Subcutaneous adipose tissue (tissue), 4 donors: ENCODE results near the gene ERH. TPM values are rescaled to one million over a fixed set of nuclear protein-coding genes. Genes with fewer than 3 reads are reported as not detected.

ENCODE experiments used
- CTCF ChIP-seq: fragments of 450-650 bp; IDR thresholded peaks from one replicate; pipeline ENCODE4 v1.5.1; 2016; ENCODE audit warnings: low read depth, mild to moderate bottlenecking, control low read depth, antibody characterized with exemption, moderate library complexity
- total RNA-seq, 4 donors: library from RNA; depleted of rRNA; stranded (reverse); fragments of >200 nt; gene quantifications; one replicate each; pipeline ENCODE4 v1.1.0, GENCODE V29; 2016

Gene ERH
- total RNA-seq, 4 donors from 2014 or later, result 47.1 to 116 (median 69.7) TPM

DNA sequence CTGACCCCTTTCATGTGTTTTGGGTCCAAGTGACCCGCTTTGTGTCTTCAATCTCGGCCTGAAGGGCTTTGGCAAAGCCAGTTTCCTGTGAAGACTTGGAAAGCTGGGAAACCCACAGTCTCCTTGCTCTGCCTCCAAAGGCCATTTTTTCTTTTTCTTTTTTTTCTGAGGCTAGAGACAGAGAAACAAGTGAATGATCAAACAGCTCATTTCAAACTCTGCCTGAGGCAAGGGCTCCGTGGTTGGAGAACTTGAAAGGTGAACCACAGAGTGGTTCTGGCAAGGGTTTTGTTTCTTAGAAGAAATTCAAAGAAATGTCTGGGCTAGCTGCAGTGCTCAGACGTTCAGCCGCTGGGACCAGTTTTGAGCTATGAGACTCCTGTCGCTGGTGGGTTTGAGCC, 62.7 kb downstream of the ERH start:
- TF ChIP-seq CTCF, result no peak

GRCh38 chr14:69334576-69334975, 63.5 kb downstream of the ERH start:
- no peak for TF ChIP-seq CTCF

GRCh38 chr14:69333791-69334337, 64.2 kb downstream of the ERH start:
- TF ChIP-seq CTCF, result no peak

DNA sequence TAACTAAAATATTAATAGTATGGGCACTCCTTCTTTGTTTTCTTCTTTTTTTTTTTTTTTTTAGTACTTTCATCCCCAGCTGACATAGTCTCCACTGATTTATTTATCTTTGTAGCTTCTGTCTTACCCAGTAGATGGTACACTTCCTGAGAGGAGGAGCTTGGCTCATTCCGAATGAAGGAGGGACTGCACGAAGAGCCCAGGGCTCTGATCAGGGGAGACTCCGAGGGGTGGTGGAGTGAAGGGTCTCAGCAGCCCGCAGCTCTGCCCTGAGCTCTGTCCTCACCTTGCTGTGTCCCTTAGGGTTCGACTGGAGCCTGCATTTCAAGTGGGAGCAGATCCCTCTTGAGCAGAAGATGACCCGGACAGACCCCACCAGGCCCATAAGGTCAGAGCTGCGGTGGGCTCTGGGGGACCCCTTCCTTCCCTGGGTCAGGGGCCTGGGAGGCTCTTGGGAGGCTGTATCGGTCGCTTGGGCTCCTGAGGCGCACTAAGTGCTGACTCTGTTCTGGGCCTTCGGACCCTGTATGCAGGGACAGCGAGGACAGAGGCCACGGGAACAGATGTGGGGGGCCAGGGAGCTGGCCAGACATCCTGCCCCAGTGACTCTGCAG, 65.2 kb downstream of the ERH start:
- no peak for TF ChIP-seq CTCF

GRCh38 chr14:69331206-69331605, 66.9 kb downstream of the ERH start:
- TF ChIP-seq CTCF, result no peak

Other genes starting within 250 kb of the ERH start
- 10 to 100 TPM; 36.4 to 47.7 (median 40.2) TPM for gene DCAF5, start 245.2 kb downstream of the ERH start, total RNA-seq
- gene EXD2, start 206.8 kb downstream of the ERH start, total RNA-seq, result 10 to 100 TPM; 18.2 to 22.0 (median 21.1) TPM
- 1 to 10 TPM; 5.1 to 8.9 (median 8.7) TPM for gene GALNT16, start 138.1 kb downstream of the ERH start, total RNA-seq
- gene SLC39A9, start 393 bp upstream of the ERH start, total RNA-seq, result 10 to 100 TPM; 50.2 to 64.1 (median 57.9) TPM
- gene PLEKHD1, start 86.4 kb upstream of the ERH start, total RNA-seq, result under 1 TPM in 2 of 4 donors, not detected in 2; 0.22 to 0.38 TPM
- not detected for gene CCDC177, start 176.6 kb upstream of the ERH start, total RNA-seq
- 10 to 100 TPM; 24.8 to 52.4 (median 35.5) TPM for gene SUSD6, start 213.3 kb upstream of the ERH start, total RNA-seq